ENCODE measurements around the gene PRKACA.

DNA sequence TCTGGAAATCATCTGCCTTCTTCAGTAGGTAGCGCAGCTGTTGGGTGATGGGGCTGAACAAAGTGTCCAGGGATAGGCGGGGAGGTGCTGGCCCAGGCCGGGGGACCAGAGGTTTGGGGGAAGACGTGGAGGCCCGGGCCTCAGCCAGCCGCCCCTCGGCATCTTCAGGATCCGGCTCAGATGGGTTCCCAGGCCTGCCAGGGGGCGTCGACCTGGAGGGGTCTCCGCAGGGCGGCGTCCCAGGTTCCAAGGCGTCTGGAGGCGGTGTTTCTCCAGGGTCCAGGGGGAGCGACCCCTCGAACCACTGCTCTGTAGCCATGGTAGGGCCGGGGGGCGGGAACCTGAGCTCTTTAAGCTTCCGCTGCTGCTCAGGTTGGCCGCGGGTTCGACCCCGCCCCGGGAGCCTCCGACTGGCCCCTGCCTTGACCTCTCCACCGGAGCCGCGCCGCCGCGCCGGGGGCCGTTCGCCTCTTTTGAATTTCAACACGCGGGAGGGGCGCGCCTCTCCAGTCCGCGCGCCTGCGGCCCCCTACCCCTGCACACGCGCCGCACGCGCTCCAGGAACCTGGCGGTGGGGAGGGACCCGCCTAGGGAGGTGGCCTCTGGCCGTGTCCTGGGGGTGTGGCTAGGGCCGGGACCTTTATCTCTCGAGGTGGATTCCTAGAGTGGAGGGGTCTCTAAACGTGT is 32.1 kb downstream of the PRKACA start, which contains the start of gene C19orf67:
- TF ChIP-seq, protein P1, sequence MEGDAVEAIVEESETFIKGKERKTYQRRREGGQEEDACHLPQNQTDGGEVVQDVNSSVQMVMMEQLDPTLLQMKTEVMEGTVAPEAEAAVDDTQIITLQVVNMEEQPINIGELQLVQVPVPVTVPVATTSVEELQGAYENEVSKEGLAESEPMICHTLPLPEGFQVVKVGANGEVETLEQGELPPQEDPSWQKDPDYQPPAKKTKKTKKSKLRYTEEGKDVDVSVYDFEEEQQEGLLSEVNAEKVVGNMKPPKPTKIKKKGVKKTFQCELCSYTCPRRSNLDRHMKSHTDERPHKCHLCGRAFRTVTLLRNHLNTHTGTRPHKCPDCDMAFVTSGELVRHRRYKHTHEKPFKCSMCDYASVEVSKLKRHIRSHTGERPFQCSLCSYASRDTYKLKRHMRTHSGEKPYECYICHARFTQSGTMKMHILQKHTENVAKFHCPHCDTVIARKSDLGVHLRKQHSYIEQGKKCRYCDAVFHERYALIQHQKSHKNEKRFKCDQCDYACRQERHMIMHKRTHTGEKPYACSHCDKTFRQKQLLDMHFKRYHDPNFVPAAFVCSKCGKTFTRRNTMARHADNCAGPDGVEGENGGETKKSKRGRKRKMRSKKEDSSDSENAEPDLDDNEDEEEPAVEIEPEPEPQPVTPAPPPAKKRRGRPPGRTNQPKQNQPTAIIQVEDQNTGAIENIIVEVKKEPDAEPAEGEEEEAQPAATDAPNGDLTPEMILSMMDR (IDR thresholded peaks at IDR 0.05; ENCODE audit: low read depth, low read length, poor library complexity, severe bottlenecking): no peak
- no peak for TF ChIP-seq EZH2phosphoT487 (IDR thresholded peaks at IDR 0.05; ENCODE audit: borderline replicate concordance, low read length)
